GM21526 (cell line): ENCODE results near the gene TPRG1L.

Experiments used
- ATAC-seq: cut with Tn5 transposase; IDR thresholded peaks from one replicate; pipeline ENCODE4 v1.9.1; 2021; ENCODE audit warnings: moderate library complexity; ENCODE audit not compliant: unreplicated experiment, low FRiP score

The TPRG1L gene

DNA sequence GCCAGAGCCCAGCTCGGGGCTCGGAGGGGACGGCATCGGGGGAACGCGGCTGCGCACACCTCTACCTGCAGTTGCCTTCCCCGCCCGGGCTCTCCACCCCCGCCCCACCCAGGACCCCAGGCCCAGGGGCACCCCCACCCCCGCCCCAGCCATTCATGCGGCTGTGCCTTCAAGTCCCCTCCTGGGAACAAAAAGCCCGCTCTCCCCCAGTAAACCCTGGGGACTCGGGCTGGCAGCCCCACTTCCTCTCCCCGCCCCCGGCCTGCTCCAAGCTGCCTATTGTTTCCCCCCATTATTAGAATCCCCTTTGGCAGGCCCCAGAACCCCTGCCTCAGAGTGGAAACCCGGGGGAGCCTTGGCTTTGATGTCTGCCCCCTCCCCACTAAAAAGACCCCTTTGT, 31.5 kb upstream of the TPRG1L start:
- no peak for ATAC-seq

DNA sequence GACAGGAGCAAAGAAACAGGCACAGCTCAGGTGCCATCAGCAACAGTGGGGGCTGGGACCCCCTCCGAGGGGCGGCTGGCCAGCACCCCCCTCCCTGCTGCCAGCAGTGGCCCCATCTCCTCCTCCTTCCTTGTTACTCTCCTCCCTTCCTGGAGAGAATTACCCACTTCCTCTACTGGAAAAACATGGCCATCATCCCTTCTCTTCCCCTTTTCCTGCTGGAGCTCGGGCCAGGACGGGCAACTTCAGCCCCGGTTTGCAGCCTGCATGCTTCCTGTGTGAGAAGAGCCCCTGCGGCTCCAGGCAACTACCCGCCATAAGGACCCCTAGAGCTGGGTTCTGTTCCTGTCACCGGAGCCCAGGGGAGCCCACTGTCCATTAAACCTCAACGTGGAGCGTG, 31.1 kb upstream of the TPRG1L start:
- no peak for ATAC-seq

DNA sequence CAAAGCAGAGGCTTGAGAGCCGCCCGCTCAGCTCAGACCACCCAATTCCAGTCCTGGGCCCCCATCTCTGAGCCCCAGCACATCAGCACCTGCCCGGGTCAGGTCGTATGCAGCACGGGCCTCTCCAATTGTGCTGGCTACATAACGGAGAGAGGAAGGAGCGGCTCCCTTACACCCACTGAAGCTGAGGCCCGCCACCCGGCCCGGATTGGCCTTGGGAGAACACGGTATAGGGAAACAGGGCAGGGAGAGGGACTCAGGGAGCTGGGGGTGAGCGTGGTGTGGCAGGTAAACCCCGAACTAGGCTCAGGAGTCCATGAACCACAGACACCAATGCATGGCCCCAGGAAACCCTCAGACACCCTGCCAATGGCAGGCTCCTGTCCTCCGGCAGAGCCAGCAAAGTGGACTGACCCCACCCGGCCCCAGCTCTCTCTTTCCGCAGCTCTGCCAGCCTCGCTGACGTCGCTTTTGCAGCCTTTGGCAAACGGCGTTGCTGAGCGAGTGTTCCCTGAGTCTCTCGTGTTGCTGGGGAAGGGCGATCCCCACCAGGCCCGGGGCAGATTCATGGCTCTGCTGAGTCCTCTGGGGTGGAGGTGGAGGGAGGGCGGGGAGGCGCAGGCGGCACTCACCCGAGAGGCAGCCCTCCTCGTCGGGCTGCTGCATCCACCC, 30.0 kb upstream of the TPRG1L start:
- no peak for ATAC-seq

DNA sequence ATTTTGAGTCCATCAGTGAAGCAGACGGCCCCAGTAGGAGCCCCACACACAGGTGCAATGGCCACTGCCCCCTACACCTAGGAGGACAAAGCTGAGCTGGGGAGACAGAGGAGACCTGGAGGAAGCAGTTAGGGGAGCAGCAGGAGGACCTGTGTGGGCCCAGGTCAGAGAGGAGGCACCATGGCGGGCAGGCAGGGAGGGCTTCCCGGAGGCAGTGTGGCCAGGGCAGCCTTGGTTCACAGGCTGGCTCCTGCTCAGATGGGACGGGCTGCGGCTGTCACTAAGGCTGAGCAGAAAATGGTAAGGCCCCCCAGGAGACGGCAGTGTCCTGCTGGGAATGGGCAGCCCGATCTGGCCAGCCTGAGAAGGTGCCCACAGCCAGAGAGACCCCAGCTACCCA, 28.9 kb upstream of the TPRG1L start:
- no peak for ATAC-seq

DNA sequence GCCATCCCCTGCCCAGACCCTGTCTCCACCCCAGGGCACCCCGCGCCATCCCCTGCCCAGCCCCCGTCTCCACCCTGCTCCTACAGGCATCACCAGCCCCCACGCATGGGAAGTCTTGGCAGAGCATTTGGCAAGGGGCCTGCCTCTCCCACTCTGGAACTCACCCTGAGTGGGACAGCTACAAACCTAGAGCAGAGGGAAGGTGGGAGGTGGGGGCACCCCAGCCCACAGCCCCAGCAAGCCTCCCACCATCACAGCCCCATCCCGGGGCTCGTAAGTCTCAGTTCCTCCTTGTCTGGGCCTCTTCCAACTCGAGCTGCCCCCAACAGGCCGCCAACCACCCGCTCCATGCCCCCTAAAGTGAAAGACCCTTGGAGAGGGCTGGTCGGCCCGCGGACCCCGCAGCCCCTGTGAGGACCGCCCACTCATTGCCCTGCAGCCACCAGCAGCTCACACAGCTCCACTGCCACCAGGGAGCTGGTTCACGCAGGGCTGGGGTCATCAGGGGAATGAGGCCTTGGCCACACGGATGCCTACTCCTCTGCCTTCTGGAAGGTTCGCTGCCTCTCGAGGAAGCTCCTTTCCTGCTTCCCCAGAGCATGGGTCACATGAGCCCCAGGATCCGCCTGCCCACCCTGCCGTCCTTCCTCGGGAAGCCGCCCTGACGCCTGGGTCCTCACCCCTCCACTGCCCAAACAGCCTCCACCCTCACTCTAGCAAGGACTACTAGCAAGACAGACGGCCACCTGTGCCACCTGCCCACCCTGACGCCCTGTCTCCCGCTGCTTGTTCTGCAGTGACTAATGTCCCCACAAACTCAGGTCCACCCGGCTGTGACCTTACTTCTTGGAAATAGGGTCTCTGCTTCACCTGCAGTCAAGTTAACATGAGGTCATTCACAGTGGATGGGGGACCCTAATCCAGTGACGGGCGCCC, 27.9 kb upstream of the TPRG1L start:
- ATAC-seq = no peak

DNA sequence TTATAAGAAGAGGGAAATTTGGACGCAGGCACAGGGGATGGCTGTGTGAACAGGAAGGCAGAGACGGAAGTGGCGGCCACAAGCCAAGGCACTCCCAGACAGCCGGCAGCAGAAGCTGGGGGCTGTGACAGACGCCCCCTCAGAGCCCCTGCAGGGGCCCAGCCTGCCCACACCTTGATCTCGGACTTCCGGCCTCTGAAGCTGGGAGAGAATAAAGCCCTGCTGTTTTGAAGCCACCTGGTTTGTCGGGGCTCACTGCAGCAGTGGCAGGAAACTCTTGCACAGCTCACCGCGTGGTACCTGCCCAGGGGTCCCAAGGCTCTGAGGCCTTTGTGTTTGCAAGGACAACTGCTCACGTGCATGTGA, 27.2 kb upstream of the TPRG1L start:
- no peak for ATAC-seq

DNA sequence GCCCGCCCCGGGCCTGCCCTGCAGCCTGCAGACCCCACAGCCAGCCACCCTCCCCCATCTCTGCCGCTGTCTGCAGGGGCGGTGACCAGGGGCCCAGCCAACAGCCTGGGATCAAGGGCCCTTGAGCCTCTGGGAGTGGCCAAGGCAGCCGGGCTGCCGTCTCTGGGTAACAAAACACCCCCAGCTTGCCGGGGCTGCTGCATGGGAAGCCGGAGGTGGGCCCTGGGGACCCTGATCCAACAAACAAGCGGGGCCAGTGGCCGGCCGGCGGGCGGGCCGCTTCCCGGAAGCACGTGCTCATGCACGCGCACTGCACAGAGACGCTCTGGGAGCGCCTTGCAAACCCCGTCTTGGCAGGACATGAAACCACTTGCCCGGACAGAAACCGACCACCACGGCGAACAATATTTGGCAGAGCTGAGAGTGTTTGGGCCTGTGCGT, 26.7 kb upstream of the TPRG1L start:
- no peak for ATAC-seq

DNA sequence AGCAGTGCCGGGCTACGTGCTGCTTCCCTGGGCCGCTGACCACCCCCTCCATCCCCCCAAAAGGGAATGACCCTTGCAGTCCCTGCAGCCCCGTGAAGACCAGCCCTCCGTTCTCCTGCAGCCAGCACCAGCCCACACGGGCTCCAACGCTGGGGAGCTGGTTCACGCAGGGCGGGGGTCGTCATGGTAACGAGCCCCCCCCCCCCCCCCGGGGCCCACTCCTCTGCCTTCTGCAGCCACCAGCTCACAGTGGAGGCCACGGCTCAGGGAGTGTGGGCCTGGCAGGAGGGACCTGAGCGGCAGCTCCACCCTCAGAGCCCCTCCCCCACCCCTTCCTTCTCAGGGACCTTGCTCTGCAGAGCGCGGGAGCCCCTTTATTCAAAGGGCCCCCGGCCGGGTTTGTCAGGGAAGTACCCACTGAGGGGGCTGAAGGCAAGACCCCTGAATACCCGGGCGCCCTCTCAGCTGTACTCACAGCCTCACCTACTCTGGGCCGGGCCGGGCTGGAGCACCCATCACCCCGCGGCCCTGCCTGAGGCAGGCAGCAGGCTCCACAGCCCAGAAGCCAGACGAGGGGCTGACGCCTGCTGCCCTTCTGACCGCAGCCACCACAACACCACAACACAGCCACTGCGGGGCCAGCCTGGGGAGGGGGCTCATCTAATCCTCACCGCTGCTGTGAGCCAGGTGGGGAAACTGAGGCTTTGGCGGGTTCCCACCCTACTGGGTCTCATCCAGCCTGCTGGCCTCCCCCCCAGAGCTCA, 26.1 kb upstream of the TPRG1L start:
- no peak for ATAC-seq

DNA sequence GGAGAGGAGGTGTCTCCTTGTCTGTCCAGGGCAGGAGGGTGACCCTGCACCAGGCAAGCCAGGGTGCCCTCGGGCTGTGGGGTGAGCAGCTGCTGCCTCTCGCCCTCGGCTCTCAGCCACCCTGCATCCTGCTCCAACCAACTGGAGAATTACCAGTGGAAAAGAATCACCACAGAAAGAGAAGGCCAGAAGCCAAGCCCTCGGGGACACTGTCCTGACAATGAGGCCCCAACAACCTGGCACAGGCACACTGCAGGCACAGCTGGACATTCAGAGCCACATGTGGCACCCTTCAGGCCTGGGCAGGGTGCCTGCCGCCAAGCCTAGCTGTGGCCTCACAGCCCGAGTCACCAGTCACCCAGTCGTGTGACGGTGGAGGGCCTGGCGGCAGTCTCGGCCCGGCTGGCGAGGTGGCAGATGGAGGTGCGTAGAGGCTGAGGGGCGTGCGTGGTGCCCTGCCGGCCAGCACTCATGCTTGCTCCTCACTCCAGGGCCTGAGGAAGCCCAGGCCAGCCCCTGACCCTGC, 25.5 kb upstream of the TPRG1L start:
- ATAC-seq = no peak

DNA sequence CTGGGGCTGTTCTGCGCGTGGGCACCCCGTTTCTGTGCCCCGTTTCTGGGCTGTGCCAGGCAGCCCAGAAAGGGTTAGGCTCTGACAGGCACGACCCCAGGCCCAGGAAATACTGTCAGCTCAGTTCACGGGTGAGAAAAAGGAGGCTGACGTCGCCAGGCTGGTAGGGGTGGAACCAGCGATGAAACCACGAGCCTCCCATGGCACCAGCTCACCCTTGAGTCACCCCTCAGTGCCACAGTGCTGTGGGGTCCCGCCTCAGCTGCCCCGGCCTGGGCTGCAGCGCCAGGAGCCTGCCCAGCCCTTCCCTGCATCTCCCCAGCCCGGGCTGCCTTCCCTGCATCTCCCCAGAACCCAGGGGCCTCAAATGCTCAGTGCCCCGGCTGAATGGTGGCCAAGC, 25.0 kb upstream of the TPRG1L start:
- ATAC-seq = no peak

DNA sequence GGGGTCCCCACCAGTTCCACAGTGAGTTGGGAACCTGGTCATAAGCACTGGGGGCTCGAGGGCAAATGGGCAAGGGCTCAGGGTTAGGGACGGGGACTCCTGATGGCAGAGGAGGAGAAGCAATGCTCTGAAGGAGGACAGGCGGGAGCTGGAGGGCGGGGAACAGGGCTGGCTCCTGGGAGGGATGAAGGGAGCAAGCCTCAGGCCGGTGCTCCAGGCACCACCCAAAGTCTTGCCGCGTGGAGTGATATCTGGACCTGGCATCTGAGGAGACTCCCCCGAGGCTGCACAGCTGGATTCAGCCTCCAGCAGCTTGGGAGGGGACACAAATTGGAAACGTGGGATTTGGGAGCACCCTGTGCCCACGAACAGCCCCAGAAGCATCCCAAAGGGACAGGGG, 24.5 kb upstream of the TPRG1L start:
- no peak for ATAC-seq

DNA sequence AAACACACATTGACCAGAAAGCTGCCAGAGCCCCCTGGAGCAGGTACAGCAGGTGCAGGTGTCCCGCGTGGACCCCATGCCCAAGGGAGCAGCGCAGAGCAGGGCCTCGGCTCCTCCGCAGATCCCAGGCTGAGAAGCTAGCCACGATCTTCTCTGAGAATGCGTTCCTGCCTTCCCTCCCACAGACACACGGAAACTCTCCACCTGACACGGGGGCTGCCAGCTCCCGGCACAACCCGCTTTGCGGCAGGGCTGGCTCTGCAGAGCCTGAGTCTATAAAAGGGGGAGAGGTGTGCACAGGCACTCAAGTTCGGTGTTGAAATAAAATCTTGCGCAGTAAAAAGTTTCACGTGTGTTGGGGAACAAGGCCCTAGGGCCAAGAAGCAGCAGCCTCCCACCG, 23.1 kb upstream of the TPRG1L start:
- ATAC-seq = no peak

DNA sequence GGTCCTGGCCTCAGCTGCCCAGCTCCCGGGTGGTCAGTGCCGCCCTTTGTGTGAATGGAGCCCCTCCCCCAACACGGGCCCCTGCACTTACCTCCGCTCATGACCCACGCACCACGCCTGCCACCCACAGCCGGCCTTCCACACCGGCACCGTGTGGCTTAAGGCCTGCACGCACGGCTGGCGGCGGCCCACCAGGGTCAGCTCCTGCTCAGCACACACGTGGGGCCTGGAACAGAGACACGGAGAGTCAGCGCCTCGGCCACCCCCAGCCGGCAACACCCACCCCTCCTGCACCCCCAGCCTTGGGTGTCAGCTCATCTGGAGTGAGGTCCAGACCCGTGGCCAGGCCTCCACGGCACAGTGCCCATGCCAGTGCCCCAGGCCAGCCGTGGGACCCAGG, 22.4 kb upstream of the TPRG1L start:
- no peak for ATAC-seq

DNA sequence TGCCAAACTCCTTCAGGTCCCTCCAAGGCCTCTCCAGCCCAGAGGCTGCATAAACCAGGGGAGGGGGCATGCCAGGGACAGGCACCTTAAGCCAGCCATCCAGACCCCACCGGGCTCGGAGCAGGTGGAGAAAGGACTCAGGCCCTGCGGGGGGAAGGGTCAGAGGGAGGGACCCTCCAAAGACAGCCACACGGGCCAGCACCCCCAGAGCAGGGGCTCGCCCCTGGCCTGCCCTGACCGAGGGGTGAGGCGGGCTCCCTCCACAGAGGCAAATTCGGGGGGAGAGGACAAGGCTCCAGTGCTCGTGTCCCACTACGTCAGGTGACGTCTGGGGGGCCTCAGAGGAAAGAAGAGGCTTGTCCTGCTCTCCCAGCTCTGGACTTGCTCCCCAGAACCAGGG, 21.7 kb upstream of the TPRG1L start:
- ATAC-seq = no peak

DNA sequence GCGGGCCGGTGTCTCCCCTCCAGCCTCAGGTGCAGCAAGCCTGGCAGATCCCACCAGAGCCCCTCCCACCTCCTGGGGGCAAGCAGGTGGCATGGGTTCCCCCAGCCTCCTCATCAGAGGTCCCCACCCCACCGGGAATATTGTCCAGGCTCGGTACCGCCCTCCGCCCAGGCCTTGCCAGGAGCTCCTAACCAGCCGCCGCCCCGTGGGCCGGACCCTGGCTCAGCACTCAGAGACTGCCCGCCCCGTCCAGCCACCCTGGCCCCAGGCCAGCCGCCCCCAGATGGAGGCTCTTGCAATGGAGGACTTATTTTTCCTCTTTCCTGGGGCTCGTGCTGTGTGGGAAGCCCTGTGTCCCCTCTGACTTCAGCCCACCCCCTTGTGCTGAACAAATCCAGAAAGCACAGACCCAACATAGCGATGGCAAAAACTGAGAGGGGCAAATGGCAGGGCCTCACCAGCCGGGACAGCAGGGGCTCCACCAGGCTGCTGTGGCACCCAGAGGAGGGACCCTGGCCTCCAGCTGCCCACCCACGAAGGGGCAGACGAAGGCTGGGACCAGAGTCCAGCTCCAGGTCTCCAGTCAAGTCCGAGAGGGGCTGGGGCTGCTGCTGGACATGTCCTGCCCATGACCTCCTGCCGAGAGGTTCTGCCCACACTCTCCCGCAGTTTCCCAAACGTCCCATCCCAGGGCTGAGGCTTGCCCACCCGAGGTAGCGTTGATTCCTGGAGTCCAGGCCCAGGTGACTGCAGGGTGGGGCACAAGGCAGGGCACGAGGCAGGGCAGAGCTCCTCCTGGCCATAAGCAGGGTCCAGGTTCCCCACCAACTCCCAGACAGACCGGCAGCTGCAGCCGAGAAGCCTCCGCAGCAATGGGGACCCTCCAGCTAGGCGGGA, 21.0 kb upstream of the TPRG1L start:
- ATAC-seq = no peak

DNA sequence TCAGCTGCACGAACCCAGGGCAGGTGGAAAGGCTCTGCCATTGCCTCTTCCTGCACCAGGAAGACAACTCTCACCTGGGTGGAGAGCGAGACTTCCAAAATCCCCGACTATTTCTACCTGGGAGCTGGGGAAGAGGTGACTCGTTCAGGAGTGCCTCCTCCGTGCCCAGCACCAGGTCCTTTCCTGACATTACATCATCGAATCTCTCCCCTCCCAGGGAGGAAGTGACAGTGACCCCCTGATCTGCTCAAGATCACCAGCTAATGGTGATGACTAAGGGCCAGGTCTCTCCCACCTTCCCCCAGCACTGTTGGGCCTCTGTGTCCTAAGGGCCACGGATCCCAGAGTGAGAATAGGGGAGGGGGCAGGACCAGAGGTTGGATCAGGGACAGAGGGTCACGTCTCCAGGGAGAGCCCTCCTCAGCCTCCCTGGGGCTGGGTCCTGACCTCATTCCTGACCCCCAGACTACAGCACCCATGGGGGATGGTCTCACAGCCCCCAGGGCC, 20.3 kb upstream of the TPRG1L start:
- ATAC-seq = no peak

DNA sequence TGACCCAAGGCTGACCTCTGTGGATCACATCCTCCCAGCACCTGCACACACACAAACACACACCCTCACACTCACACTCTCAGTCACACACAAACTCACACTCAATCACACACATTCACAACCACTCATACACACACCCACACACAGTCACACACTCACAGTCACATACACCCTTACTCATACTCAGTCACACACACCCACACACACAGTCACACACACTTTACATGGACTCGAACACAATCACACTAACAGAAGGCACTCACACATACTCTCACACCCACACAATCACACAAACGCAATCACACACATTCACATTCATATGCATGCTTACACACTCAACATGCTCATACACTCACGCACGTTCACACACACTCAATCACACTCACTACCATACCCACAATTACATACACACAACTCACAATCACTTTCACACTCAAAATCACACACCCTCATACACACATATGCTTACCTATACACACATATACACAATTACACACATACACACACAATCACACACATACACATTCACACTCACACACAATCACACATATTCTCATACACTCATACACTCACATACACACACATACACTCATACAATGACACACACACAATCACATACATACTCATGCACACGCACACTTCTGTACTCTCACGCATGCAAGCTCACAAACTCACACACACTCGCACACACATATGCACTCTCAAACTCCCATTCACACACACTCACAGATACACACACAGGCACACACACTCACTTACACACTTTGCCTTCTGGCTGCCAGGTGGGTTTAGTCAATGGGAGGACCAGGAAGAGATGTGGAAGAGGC, 19.6 kb upstream of the TPRG1L start:
- ATAC-seq = no peak

DNA sequence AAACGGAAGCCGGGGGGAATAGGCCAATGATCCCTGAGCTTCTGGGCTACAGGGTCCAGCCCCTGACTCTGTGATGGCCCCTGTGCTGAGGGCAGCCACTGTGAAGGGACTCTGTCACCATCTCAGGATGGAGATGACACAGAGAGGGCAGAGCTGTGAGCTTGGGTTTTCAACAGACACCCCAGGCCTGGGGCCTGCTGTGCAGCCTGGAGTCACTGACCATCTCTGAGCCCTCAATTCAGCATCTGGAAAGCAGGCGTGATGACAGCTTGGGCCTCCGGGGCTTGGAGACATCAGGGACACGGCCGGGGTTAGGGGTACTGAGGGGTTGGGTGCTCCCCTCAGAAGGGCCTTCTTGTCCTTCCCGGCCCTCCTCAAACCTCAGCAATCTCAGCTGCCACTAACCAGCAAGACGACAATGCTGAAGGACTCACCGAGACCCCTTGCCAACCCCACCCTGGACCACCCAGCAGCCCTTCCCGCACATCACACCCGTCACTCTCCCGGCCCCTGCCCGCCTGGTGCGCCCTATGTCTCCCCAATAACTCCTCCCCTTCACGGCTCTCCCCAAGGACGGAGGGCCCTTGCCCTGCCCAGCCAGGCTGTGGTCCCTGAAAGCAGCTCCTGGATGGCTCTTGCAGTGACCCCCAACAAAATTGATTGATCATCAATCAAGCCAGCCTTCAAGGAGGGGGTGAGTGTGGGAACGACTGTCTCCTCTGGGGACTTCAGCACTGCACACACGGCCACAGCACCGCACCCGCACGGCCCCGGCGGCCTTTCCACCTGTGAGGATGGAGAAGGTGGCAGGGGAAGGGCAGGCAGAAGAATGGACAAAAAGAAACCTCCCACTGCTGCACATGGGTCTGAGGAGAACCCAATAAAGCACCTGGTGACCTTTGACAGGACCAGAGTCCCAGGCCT, 17.8 kb upstream of the TPRG1L start:
- no peak for ATAC-seq
